MM.1S (cell line): Measurements from ENCODE around the gene LILRA6.
"Not testable (repeated sequence)": the region's sequence is repeated elsewhere in the genome, so short reads cannot be mapped to it uniquely, and the experiment has no call there.

Source experiments
- DNase-seq: peaks from one replicate; pipeline ENCODE4 v3.0.0-alpha.2; 2015
- H2AFZ ChIP-seq: fragments of 300-600 bp; sonication (generic); 2 replicates; pipeline ENCODE4 v1.6.0; 2016; ENCODE audit warnings: antibody characterized with exemption, low read length
- H3F3A ChIP-seq: fragments of 300-600 bp; sonication (generic); 2 replicates; pipeline ENCODE4 v1.6.1; 2016; ENCODE audit warnings: mild to moderate bottlenecking, antibody characterized with exemption, low read length, moderate library complexity, mixed read lengths; ENCODE audit not compliant: insufficient read depth
- H3K27ac ChIP-seq: fragments of 300-600 bp; sonication (generic); 2 replicates; pipeline ENCODE4 v1.5.1; 2016; ENCODE audit warnings: mild to moderate bottlenecking, low read length
- H3K27me3 ChIP-seq: fragments of 300-600 bp; sonication (generic); replicated peaks from 2 replicates; pipeline ENCODE4 v1.6.0; 2016; ENCODE audit warnings: low read length; ENCODE audit not compliant: insufficient read depth
- H3K36me3 ChIP-seq: fragments of 300-600 bp; sonication (generic); replicated peaks from 2 replicates; pipeline ENCODE4 v1.6.1; 2016; ENCODE audit warnings: mild to moderate bottlenecking, low read length, mixed read lengths; ENCODE audit not compliant: insufficient read depth
- H3K4me1 ChIP-seq: fragments of 300-600 bp; sonication (generic); 2 replicates; pipeline ENCODE4 v1.6.1; 2016; ENCODE audit warnings: low read length, mixed read lengths
- H3K4me2 ChIP-seq: fragments of 300-600 bp; sonication (generic); 2 replicates; pipeline ENCODE4 v1.6.0; 2016; ENCODE audit warnings: low read depth, low read length
- H3K4me3 ChIP-seq: fragments of 300-600 bp; sonication (generic); 2 replicates; pipeline ENCODE4 v1.5.1; 2016; ENCODE audit warnings: low read length, mixed read lengths
- H3K79me2 ChIP-seq: fragments of 300-600 bp; sonication (generic); 2 replicates; pipeline ENCODE4 v1.6.1; 2016; ENCODE audit warnings: mixed run types, low read length, mixed read lengths
- H3K9ac ChIP-seq: fragments of 300-600 bp; sonication (generic); 2 replicates; pipeline ENCODE4 v1.6.1; 2016; ENCODE audit warnings: low read length, mixed read lengths
- H3K9me2 ChIP-seq: fragments of 300-600 bp; sonication (generic); replicated peaks from 2 replicates; pipeline ENCODE4 v1.6.1; 2016; ENCODE audit warnings: mild to moderate bottlenecking, low read length, mixed read lengths; ENCODE audit not compliant: insufficient read depth
- H3K9me3 ChIP-seq: fragments of 300-600 bp; sonication (generic); replicated peaks from 2 replicates; pipeline ENCODE4 v1.6.1; 2016; ENCODE audit warnings: mild to moderate bottlenecking, low read length, mixed read lengths; ENCODE audit not compliant: insufficient read depth
- H4K20me1 ChIP-seq: fragments of 300-600 bp; sonication (generic); 2 replicates; pipeline ENCODE4 v1.6.1; 2016; ENCODE audit warnings: mild to moderate bottlenecking, low read length, moderate library complexity, mixed read lengths; ENCODE audit not compliant: insufficient read depth
- EZH2 ChIP-seq: fragments of 300-600 bp; sonication (generic); optimal IDR thresholded peaks from 2 replicates; pipeline ENCODE3; 2017; ENCODE audit warnings: low read depth, mild to moderate bottlenecking, antibody characterized with exemption, low read length, mixed read lengths
- EZH2phosphoT487 ChIP-seq: fragments of 300-600 bp; sonication (generic); IDR thresholded peaks from 2 replicates; pipeline ENCODE4 v1.6.1; 2018; ENCODE audit warnings: antibody characterized with exemption, low read length
- TF ChIP-seq, protein P1 (sequence below): fragments of 300-600 bp; sonication (generic); IDR thresholded peaks from 2 replicates; pipeline ENCODE4 v1.5.1; 2016; ENCODE audit warnings: antibody characterized with exemption, low read length, mixed read lengths

The LILRA6 gene

DNA sequence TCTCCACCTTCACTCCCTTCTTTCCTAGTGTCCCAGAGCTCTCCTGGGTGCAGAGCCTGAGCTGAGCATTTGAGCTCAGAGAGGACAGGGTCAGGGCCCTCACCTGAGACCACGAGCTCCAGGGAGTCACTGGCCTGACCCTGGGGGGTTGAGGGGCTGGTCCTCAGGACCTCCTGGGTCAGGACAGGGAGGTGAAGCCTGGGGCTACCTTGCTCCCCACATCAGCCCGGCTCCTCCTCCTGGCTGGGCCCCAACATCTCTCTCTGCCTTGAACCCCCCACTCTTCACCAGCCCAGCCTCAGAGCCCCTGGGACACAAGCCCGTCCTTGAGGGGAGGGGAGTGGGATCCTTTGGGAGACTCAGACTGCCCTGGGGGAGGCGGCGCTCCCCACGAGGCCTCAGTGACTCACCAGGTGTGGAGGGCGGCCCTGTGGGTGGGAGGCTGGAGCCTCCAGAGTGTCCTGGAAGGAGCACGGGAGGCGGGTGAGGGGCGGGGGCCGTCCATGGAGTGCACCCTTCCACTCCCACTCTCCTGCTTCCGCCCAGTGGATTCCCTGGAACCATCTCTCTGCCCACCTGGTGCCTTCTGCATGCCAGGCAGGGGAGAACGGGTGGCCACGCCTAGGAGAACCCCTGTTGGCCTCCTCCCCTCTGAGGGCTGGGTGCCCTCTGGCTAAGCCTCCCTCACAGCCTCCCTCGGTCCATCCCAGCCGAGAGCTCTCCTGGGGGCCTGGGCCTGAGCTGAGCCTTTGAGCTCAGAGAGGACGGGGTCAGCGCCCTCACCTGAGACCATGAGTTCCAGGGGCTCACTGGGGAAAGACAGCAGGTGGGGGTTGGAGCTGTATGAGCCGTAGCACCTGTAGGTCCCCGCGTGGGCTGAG is 2.9 kb downstream of the LILRA6 start:
- H3K9me2 ChIP-seq, H3K79me2 ChIP-seq, H3K9ac ChIP-seq, H2AFZ ChIP-seq, H3K36me3 ChIP-seq, H3K4me1 ChIP-seq, DNase-seq, H3K4me2 ChIP-seq, H3F3A ChIP-seq, H3K27ac ChIP-seq, H4K20me1 ChIP-seq, H3K4me3 ChIP-seq, H3K27me3 ChIP-seq, H3K9me3 ChIP-seq: not testable (repeated sequence)

DNA sequence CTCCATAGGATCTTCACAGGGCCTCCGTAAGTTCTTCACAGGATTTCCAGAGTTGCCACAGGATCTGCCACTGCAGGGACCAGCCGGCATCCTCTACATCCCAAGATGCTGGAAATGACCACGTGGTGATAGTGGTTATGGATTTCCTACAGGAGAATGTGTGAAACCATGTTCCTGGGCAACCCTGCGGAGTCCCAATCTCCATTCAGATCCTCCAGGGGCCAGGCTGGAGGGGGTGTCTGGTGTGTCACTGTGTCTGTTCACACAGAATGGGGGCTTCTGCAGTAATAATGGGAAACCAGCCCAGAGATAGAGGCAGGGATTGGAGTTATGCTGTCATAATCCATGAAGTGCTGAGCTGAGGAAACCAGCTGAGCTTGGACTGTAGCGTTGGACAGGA is 8.6 kb downstream of the LILRA6 start:
- no peak for TF ChIP-seq EZH2phosphoT487
- TF ChIP-seq EZH2, result no peak
- TF ChIP-seq, protein P1, sequence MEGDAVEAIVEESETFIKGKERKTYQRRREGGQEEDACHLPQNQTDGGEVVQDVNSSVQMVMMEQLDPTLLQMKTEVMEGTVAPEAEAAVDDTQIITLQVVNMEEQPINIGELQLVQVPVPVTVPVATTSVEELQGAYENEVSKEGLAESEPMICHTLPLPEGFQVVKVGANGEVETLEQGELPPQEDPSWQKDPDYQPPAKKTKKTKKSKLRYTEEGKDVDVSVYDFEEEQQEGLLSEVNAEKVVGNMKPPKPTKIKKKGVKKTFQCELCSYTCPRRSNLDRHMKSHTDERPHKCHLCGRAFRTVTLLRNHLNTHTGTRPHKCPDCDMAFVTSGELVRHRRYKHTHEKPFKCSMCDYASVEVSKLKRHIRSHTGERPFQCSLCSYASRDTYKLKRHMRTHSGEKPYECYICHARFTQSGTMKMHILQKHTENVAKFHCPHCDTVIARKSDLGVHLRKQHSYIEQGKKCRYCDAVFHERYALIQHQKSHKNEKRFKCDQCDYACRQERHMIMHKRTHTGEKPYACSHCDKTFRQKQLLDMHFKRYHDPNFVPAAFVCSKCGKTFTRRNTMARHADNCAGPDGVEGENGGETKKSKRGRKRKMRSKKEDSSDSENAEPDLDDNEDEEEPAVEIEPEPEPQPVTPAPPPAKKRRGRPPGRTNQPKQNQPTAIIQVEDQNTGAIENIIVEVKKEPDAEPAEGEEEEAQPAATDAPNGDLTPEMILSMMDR, result no peak
- Histone ChIP-seq H3K9me2 (no peaks in the 10 kb centered on the region), H3K4me1 (no peaks in the 10 kb centered on the region), H3F3A (no peaks in the 10 kb centered on the region), H3K27ac (no peak overlapping the region), H3K9me3 (no peaks in the 10 kb centered on the region), H3K79me2 (no peaks in the 10 kb centered on the region), H3K4me3 (no peak overlapping the region), H3K9ac (no peak overlapping the region), H3K4me2 (no peak overlapping the region), H2AFZ (no peak overlapping the region), H3K36me3 (no peaks in the 10 kb centered on the region), H4K20me1 (no peaks in the 10 kb centered on the region), H3K27me3 (peaks cover 16% of the 10 kb centered on the region)
- DNase-seq, result no peak

DNA sequence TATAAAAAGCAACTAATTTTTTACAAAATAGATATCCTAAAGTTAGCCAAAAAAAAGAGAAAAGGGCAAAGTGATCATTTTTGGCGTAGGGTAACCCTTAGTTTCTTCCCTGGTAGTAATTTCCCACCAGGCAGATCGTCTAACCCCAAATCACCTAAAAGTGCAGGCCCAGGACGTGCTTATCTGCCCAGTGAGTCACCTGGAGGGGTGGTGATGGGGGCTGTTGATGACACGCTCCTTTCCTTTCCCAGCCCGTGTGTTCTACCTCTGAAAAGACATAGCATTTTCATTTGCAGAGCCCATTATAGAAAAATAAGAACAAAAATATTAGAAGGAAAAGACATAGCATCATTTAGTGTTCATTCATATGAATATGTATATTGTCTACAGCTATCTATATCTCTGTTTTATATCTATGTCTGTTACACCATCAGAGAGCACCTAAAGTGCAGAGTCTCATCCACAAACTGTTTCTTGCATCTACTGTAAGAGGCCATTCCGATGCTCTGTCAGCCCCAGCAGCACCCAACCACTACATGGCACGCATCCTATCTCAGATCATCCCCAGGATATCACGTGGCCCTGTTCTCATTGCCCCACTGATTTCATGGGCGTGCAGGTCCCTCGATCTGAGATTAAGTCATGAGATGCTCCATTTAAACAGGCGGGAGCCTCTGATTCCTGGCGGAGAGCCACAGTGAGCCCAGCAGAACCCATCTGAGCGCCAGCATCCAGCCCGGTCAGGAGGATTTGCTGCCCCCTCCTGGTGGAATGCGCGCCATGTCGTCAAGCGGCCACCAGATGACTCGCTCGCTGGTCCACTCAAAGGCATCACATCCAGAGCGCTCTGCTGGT is 11.3 kb downstream of the LILRA6 start:
- Histone ChIP-seq H3K9me2 (no peaks in the 10 kb centered on the region), H3K79me2 (no peaks in the 10 kb centered on the region), H3K9ac (no peak overlapping the region), H3K36me3 (no peaks in the 10 kb centered on the region), H3K9me3 (no peaks in the 10 kb centered on the region), H3K27ac (no peak overlapping the region), H2AFZ (no peak overlapping the region), H3K4me1 (no peaks in the 10 kb centered on the region), H3K4me2 (no peak overlapping the region), H3K27me3 (peaks cover 24% of the 10 kb centered on the region), H3F3A (no peaks in the 10 kb centered on the region), H4K20me1 (no peaks in the 10 kb centered on the region), H3K4me3 (no peak overlapping the region)
- TF ChIP-seq, protein P1, result peak; percentile 69
- TF ChIP-seq EZH2 (no peak), EZH2phosphoT487 (no peak)
- DNase-seq, result peak; percentile 53
